Measurements from ENCODE around the gene DNAI1. TPM values are rescaled to one million over a fixed set of nuclear protein-coding genes. Genes with fewer than 3 reads are reported as not detected.

DNAI1 gene
- total RNA-seq, 1 experiment from 2014 or later = 2.2 TPM

DNA sequence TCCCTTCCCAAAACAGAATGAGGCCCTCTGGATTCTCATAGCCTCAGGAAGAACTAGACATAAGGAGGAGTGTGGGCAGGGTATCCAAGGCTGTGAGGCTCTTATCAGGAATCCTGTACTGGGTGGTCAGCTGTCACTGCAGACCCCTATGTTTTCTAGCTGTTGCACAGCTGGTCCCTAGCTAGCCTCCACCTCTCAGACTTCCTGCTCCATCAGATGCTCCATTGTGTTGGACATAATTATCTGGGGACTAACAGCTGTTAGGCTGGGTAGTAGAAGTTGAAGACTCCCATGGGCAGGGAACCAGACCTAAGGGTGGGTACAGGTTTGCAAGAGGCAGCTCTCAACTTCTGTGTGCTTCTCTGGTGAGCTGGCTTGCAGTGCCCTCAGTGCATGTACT lies 18.6 kb upstream of the DNAI1 start:
- in situ Hi-C loops (cut with HindIII; ENCODE audit: low pct_unique_long_range_greater_than_20kb, low sequenced_read_pairs) (no loop called here), intact Hi-C loops (cut with micrococcal nuclease; ENCODE audit: unreplicated experiment) (no loop called here)
- Histone ChIP-seq H3K4me1 (ENCODE audit: control insufficient read depth, insufficient read depth, low read length) (no peaks in the 10 kb centered on the region), H3K9me3 (ENCODE audit: control insufficient read depth, insufficient read depth, low read depth, low read length) (no peaks in the 10 kb centered on the region), H3K4me3 (ENCODE audit: low read depth in 2 of 2, low read length in 2 of 2) (no peak overlapping the region), H3K27ac (ENCODE audit: low read length) (no peak overlapping the region), H3K36me3 (ENCODE audit: control insufficient read depth, insufficient read depth, low read length) (no peaks in the 10 kb centered on the region), H3K27me3 (ENCODE audit: control insufficient read depth, insufficient read depth, low read length) (no peaks in the 10 kb centered on the region)
- BruUV-seq (replicated peaks) = no TSS peak
- CTCF ChIA-PET = interaction anchor here (1.2 to 2.1 kb wide), 2 partner anchors 62 to 151 kb away, joined by 4 to 6 read pairs; no protein-coding TSS in a partner anchor
- no peak for DNase-seq (ENCODE audit: low read depth, low spot score)
- ATAC-seq = no peak
- no peak for TF ChIP-seq POLR2AphosphoS5 (IDR thresholded peaks at IDR 0.05; ENCODE audit: low read depth, low read length)
- no peak for TF ChIP-seq CTCF (IDR thresholded peaks at IDR 0.05)
- TF ChIP-seq REST (IDR thresholded peaks at IDR 0.05; ENCODE audit: insufficient read depth in 1 of 2, low read depth in 2 of 2, low read length in 1 of 2) = no peak
- TF ChIP-seq SIN3A (IDR thresholded peaks at IDR 0.05; ENCODE audit: borderline replicate concordance, insufficient read depth, low read depth, low read length) = no peak
- no peak for TF ChIP-seq TCF7L2 (IDR thresholded peaks at IDR 0.05; ENCODE audit: low read depth, low read length)
- POLR2A ChIA-PET = no interaction called here

GRCh38 chr9:34442770-34443169 lies 15.8 kb upstream of the DNAI1 start:
- in situ Hi-C loops (cut with HindIII; ENCODE audit: low pct_unique_long_range_greater_than_20kb, low sequenced_read_pairs) = no loop called here
- no peaks in the 10 kb centered on the region for H3K36me3 ChIP-seq (ENCODE audit: control insufficient read depth, insufficient read depth, low read length)
- no peak for DNase-seq (ENCODE audit: low read depth, low spot score)

More at GRCh38 chr9:34442770-34443169, 15.8 kb upstream of the DNAI1 start:
- no peak for TF ChIP-seq REST (IDR thresholded peaks at IDR 0.05; ENCODE audit: insufficient read depth in 1 of 2, low read depth in 2 of 2, low read length in 1 of 2)
- Histone ChIP-seq H3K27ac (ENCODE audit: low read length) (no peak overlapping the region), H3K4me3 (ENCODE audit: low read depth in 2 of 2, low read length in 2 of 2) (no peak overlapping the region), H3K4me1 (ENCODE audit: control insufficient read depth, insufficient read depth, low read length) (no peaks in the 10 kb centered on the region), H3K27me3 (ENCODE audit: control insufficient read depth, insufficient read depth, low read length) (no peaks in the 10 kb centered on the region), H3K9me3 (ENCODE audit: control insufficient read depth, insufficient read depth, low read depth, low read length) (no peaks in the 10 kb centered on the region)
- ChIA-PET POLR2A (no interaction called here), CTCF (no interaction called here)
- no peak for ATAC-seq
- intact Hi-C loops (cut with micrococcal nuclease; ENCODE audit: unreplicated experiment) = no loop called here
- BruUV-seq (replicated peaks) = no TSS peak
